Upper lobe of left lung (tissue), 6 donors: ENCODE measurements around the gene TSPAN33. TPM values are rescaled to one million over a fixed set of nuclear protein-coding genes. Genes with fewer than 3 reads are reported as not detected.

Experiments
- ATAC-seq, 2 donors: fragments of 200-7000 bp; cut with Tn5 transposase; one replicate each; pipeline ENCODE4 v1.9.1; 2022; ENCODE audit warnings: mild to moderate bottlenecking in 2 of 2, moderate library complexity in 2 of 2; ENCODE audit not compliant: low FRiP score in 2 of 2
- DNase-seq, 2 donors: peaks; one replicate each; pipeline ENCODE4 v3.0.0-alpha.2; 2019 to 2020
- H3K27ac ChIP-seq, 4 donors: fragments of 200-600 bp; sonication (generic); one replicate each; pipeline ENCODE4 v1.5.1; 2016 to 2019
- H3K27me3 ChIP-seq, 4 donors: fragments of 200-600 bp; sonication (generic); one replicate each; pipeline ENCODE4 v1.5.1; 2017 to 2019
- H3K36me3 ChIP-seq, 4 donors: fragments of 200-600 bp; sonication (generic); one replicate each; pipeline ENCODE4 v1.5.1; 2016 to 2019
- H3K4me1 ChIP-seq, 4 donors: fragments of 200-600 bp; sonication (generic); one replicate each; pipeline ENCODE4 v1.5.1; 2018 to 2019
- H3K4me3 ChIP-seq, 4 donors: fragments of 200-600 bp; sonication (generic); one replicate each; pipeline ENCODE4 v1.5.1; 2017 to 2019; ENCODE audit warnings: mild to moderate bottlenecking in 2 of 4, moderate library complexity in 1 of 4
- H3K9me3 ChIP-seq, 4 donors: fragments of 200-600 bp; sonication (generic); one replicate each; pipeline ENCODE4 v1.5.1; 2018 to 2019
- EP300 ChIP-seq, 4 donors: sonication (generic); formaldehyde crosslinking; IDR thresholded peaks; one replicate each; pipeline ENCODE4 v1.5.1; 2017; ENCODE audit warnings: antibody characterized with exemption in 4 of 4, control low read depth in 2 of 4
- POLR2A ChIP-seq, 4 donors: fragments of 450-650 bp; IDR thresholded peaks; one replicate each; pipeline ENCODE4 v1.5.1; 2016 to 2017; ENCODE audit warnings: antibody characterized with exemption in 4 of 4, mild to moderate bottlenecking in 2 of 4
- POLR2AphosphoS5 ChIP-seq, 2 donors: sonication (generic); formaldehyde crosslinking; IDR thresholded peaks; one replicate each; pipeline ENCODE4 v1.5.1; 2017; ENCODE audit warnings: antibody characterized with exemption in 2 of 2
- WGBS, 2 donors: methylation state at CpG; one replicate each; pipeline ENCODE4 v1.1.5; 2017 to 2018; 5-methylcytosine and 5-hydroxymethylcytosine counted together
- total RNA-seq, 6 donors: library from RNA; depleted of rRNA in 4 of 6; stranded (reverse); fragments of >200 nt in 4 of 6; gene quantifications; one replicate each; pipeline versions ENCODE4 v1.1.0 to v1.2.1, GENCODE V29; 2016 to 2021
- TF ChIP-seq, protein P1 (sequence below), 6 experiments: fragments of 450-650 bp in 4 of 6; fragments of 200-600 bp in 2 of 6; sonication (generic) in 2 of 6; IDR thresholded peaks; one replicate each; pipeline ENCODE4 v1.5.1; 2016 to 2019; ENCODE audit warnings: antibody characterized with exemption in 6 of 6
- donor health status: DM: no; HTN: no; CAD: no; lungs with moderate emphysema.
- donor health status: DM: no; HTN: yes; CAD: no; lungs with severe emphysema.

TSPAN33 gene
- total RNA-seq, 6 donors from 2014 or later = 1.2 to 10.1 (median 4.0) TPM

- H3K27ac ChIP-seq = no peak overlapping the region
- ATAC-seq = no peak
- H3K4me3 ChIP-seq = no peak overlapping the region
- H3K9me3 ChIP-seq = no peaks in the 10 kb centered on the region
- WGBS, 2 donors = 57 to 63% methylated on average over 2 to 3 of the region's 3 CpGs
- no peaks in the 10 kb centered on the region for H3K36me3 ChIP-seq
- H3K4me1 ChIP-seq = peaks cover 10 to 24% (median 15%) of the 10 kb centered on the region in 4 donors
- H3K27me3 ChIP-seq = peaks cover 0 to 16% (median 0%) of the 10 kb centered on the region in 4 donors
- no peak for DNase-seq
- TF ChIP-seq, protein P1, sequence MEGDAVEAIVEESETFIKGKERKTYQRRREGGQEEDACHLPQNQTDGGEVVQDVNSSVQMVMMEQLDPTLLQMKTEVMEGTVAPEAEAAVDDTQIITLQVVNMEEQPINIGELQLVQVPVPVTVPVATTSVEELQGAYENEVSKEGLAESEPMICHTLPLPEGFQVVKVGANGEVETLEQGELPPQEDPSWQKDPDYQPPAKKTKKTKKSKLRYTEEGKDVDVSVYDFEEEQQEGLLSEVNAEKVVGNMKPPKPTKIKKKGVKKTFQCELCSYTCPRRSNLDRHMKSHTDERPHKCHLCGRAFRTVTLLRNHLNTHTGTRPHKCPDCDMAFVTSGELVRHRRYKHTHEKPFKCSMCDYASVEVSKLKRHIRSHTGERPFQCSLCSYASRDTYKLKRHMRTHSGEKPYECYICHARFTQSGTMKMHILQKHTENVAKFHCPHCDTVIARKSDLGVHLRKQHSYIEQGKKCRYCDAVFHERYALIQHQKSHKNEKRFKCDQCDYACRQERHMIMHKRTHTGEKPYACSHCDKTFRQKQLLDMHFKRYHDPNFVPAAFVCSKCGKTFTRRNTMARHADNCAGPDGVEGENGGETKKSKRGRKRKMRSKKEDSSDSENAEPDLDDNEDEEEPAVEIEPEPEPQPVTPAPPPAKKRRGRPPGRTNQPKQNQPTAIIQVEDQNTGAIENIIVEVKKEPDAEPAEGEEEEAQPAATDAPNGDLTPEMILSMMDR (IDR thresholded peaks at IDR 0.05) = no peak
- TF ChIP-seq POLR2AphosphoS5 (IDR thresholded peaks at IDR 0.05) = no peak
- no peak for TF ChIP-seq POLR2A (IDR thresholded peaks at IDR 0.05)
- TF ChIP-seq EP300 (IDR thresholded peaks at IDR 0.05) = no peak
These were observed 3.2 kb downstream of the TSPAN33 start for GRCh38 chr7:129147731-129148130.

DNA sequence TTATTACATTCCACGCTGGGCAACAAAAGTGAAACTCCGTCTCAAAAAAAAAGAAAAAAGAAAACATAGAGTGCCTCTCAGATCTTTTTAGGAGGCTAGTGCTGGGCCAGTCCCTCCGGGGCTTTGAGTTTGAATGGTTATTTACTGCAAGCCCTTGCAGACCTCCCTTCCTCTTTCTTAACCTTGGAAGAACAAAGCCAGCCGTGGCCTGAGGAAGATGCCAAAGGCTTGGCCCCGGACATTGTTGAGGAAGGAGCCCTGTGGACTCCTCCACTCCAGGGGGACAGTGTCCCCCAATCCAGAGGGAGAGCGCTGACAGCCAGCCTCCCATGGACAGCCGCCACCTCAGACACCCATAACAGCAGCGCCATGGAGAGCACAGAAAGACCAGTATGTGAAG lies 5.0 kb downstream of the TSPAN33 start:
- Histone ChIP-seq H3K4me1 (peaks cover 6 to 21% (median 10%) of the 10 kb centered on the region in 4 donors), H3K36me3 (no peaks in the 10 kb centered on the region), H3K27ac (no peak overlapping the region), H3K9me3 (no peaks in the 10 kb centered on the region), H3K27me3 (peaks cover 0 to 7% (median 0%) of the 10 kb centered on the region in 4 donors), H3K4me3 (no peak overlapping the region)
- DNase-seq = no peak
- ATAC-seq = no peak
- TF ChIP-seq EP300 (IDR thresholded peaks at IDR 0.05) (no peak), POLR2A (IDR thresholded peaks at IDR 0.05) (no peak), POLR2AphosphoS5 (IDR thresholded peaks at IDR 0.05) (no peak)
- TF ChIP-seq, protein P1 (IDR thresholded peaks at IDR 0.05) = no peak
- 64 to 70% methylated on average over 8 of the region's 8 CpGs for WGBS, 2 donors

- Histone ChIP-seq H3K4me1 (peaks cover 0 to 17% (median 5%) of the 10 kb centered on the region in 4 donors), H3K27me3 (peaks cover 0 to 1% (median 0%) of the 10 kb centered on the region in 4 donors), H3K27ac (no peak overlapping the region), H3K4me3 (no peak overlapping the region), H3K36me3 (no peaks in the 10 kb centered on the region), H3K9me3 (no peaks in the 10 kb centered on the region)
- WGBS, 2 donors = 53 to 78% methylated on average over 6 to 8 of the region's 8 CpGs
- TF ChIP-seq POLR2AphosphoS5 (IDR thresholded peaks at IDR 0.05) (no peak), EP300 (IDR thresholded peaks at IDR 0.05) (no peak), POLR2A (IDR thresholded peaks at IDR 0.05) (no peak)
- TF ChIP-seq, protein P1 (IDR thresholded peaks at IDR 0.05) = no peak
- peak in 1 of 2 donors; percentile 54 for ATAC-seq
- peak in 1 of 2 donors; percentile 52 for DNase-seq
These were observed 5.9 kb downstream of the TSPAN33 start for GRCh38 chr7:129150199-129150996.

DNA sequence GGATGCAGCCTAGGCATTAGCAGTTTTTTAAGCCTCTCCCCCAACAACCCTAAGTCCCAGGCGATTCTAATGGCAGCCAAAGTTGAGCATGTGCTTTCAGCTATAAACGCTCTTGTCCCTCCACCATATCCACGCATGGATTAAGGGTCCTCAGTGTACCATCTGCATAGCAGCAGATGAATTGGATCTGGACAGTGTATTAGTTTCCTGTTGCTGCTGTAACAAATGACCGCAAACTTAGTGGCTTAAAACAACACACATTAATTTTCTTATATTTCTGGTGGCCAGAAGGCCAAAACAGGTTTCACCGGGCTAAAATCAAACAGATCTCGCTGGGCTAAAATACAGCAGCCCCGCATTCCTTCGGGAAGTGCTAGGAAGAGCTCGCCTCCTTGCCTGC lies 13.1 kb downstream of the TSPAN33 start:
- WGBS, 2 donors = 91 to 97% methylated on average over 9 of the region's 9 CpGs
- Histone ChIP-seq H3K27me3 (peaks cover 0 to 2% (median 0%) of the 10 kb centered on the region in 4 donors), H3K9me3 (no peaks in the 10 kb centered on the region), H3K27ac (no peak overlapping the region), H3K36me3 (no peaks in the 10 kb centered on the region), H3K4me1 (no peaks in the 10 kb centered on the region), H3K4me3 (no peak overlapping the region)
- TF ChIP-seq, protein P1 (IDR thresholded peaks at IDR 0.05) = no peak
- TF ChIP-seq POLR2A (IDR thresholded peaks at IDR 0.05) (no peak), EP300 (IDR thresholded peaks at IDR 0.05) (no peak), POLR2AphosphoS5 (IDR thresholded peaks at IDR 0.05) (no peak)
- ATAC-seq = no peak
- no peak for DNase-seq
